GM04503 (cell line): ENCODE data around the gene ZNF197.
"Not testable (repeated sequence)": the region's sequence is repeated elsewhere in the genome, so short reads cannot be mapped to it uniquely, and the experiment has no call there.

Experiments
- DNase-seq: peaks from one replicate; pipeline ENCODE4 v3.0.0-alpha.2; 2012; ENCODE audit warnings: low read depth

The ZNF197 gene

DNA sequence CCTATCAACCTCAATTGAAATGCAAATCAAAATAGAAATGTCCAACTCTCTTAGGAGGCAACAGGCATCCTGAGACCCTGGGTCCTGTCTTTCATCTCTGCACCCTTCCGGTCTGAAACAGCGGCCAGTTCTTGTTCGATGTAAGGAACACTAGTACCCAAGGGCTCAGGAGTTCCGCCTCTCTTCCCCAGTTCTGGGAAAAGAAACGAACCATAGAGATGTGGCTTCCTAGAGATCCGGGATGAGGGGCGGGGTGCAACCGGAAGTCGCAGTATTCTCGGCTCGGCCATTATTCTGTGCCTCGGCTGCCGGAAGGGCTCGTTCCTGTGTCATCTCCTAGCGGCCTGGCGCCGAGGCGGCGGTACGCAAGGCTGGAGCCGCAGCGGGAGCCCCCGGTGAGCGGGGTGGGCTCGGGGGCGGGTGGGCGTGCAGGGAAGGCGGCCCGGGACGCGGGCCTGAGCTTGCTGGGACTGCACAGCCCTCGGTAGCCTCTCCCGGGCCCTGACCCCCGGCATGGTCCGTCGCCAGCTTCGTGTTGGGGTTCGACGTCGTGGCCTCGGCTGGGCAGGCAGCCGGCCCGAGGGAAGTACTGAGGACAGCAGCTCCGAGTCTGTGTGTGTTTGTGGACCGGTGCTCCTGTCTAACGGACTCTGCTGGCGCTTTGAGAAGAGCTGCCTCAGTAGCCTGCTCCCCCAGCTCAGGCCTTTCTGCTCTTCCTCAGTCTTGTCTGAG lies at the start of gene ZNF197:
TSS of gene ZNF197 (plus strand) at position 288 of the 732 bp plus-strand sequence. CDS start 4,119 bp downstream, outside the sequence.
- peak; percentile 63 for DNase-seq

DNA sequence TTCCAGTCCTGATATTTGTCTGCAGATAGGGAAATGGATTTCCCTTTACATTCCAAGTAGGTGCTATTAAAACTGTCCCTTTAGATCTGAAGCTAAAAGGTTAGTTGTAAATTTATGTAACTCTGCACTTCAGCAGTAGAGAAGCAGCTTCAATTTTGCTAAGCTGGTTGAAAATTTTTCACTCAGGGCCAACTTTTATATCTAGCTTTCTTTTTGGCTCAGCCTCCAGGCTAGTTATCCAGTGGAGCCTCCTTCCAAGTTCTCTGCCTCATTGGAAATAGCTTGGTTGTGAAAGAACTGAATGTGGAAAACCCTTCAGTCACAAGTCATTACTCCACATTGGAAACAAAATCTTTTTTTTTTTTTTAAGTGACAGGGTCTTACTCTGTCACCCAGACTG lies 48.2 kb upstream of the ZNF197 start:
- DNase-seq, result no peak

GRCh38 chr3:44577354-44577952 lies 47.4 kb upstream of the ZNF197 start:
- DNase-seq, result not testable (repeated sequence)

DNA sequence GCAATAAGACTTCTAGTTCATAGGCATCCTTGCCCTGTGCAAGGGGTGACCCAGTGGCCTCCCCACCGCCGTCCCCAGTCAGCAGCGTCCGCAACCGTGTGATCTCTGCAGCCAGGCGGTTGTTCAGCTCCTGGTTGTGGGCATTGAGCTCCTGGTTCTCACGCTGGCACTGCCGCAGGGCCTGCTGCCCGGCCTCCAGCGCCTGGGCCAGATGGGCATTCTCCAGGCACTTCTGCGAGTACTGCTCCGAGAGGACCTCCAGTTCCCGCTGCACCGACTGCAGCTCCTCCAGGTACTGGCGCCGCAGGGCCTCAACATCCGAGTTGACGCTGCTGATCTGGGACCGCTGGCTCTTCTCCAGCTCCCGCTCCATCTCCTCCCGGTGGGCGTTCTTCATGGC lies 46.5 kb upstream of the ZNF197 start:
- DNase-seq, result not testable (repeated sequence)

GRCh38 chr3:44578924-44579515 lies 45.8 kb upstream of the ZNF197 start:
- DNase-seq, result not testable (repeated sequence)

GRCh38 chr3:44579749-44580148 lies 45.1 kb upstream of the ZNF197 start:
- not testable (repeated sequence) for DNase-seq

DNA sequence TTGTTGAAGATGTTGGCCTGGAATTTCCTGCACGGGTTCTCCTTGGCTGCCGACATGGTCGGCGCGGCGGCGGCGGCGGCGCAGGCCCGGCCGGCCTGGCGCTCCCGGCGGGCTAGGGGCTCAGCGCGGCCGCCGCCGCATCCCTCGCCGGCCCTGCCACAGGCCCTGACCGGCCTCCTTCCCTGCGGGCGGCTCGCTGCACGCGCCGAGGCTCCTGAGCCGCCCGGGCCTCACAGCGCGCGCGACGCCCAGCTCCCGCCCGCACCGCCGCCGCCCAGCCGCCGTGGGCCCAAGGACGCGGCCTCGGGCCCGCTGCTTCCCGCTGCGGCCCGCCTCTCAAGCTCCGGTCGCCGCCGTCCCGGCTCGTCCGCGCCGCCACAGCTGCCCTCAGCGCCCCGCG lies 43.9 kb upstream of the ZNF197 start:
- not testable (repeated sequence) for DNase-seq

DNA sequence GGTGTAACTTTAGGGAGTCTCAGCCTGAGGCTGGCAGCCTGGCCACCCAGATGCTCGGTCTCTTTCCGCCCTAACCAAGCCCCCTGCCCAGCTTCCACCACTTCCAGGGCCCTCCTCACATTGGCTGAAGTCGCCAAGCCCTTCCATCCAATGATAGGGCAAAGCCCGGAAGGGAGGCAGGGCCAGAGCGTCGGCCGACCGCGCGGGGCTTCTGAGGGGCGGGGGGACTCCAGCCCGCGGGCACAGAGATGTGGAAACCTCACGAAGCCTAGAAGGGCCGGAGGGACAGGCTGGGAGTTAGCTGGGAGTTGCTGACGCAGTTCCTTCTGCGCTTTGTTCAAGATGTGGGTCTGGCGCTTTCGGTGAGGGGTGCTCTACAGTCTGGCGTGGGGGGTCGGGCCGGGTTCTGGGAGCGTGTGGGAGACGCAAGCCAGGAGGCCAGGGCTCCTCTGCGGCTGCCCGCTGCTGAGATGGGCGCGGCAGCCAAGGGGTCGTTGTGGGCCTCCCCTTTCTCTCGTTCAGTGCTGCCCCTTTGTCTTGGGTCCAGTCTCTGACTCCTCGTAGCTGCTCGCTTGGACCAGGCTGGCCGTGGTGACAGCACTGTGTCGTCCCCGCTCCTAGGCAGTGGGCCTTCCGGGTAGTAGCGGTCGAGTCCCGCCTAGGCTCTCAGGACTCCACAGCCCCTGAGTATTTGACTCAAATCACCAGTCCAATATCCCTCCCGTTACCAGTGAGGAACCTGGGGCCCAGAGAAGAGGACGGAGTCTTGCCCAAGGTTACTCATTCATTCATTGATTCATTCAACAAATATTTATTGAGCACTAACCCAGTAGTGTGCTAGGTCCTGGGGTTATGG lies 40.0 kb upstream of the ZNF197 start, which contains the start of gene ZNF660:
TSS of gene ZNF660 (plus strand) at position 319 of the 856 bp plus-strand sequence. CDS start 9,230 bp downstream, outside the sequence.
- DNase-seq, result peak; percentile 8

DNA sequence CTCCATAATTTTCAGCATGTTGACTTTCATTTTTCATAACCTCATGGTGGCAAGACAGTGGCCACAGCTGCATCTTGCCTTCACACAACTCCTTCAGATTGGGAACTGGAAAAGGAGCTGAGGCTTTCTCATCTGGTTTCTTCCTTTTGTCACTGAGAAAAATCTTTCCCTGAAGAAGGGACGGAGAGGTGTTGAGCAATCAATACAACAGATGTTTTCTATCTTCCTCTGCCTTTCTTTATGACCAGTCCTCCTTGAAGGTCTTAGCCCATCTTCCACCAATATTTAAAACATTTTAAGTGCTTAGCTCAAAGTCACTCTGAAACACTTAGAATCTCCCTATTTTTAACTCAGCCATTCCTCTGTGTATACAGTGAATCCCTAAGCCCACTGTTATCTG lies 28.2 kb upstream of the ZNF197 start:
- peak; percentile 7 for DNase-seq

DNA sequence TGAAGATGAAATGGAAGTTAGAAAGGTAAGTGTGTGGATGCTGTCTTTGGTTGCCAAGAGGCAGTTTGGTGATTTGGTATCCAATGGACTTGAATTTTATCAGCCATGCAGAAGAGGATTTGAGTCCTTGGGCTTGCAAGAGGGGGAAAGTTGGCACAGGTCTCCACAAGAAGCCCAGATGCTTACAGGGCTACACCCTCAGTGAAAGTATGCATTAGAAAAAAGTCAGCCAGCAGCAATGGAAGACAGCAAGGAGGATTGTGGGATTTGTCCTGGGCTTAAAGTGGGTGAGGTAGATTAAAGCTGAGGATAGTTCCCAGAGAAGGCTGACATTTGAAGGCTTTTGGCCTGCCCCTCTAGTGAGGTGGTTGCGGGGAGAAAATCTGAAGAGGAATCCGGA lies 23.1 kb upstream of the ZNF197 start:
- no peak for DNase-seq

DNA sequence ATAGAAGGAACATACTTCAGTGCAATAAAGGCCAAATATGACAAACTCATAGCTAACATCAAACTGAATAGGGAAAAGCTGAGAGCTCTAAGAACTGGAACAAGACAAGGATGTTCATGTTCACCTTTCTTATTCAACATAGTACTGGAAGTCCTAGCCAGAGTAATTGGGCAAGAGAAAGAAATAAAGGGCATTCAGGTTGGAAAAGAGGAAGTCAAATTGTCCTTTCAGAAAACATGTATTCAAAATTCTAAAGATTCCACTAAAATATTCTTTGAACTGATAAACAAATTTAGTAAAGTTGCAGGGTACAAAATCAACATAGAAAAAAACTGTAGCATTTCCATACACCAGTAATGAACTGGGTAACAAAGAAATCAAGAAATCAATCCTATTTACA lies 12.2 kb upstream of the ZNF197 start:
- DNase-seq, result no peak

- DNase-seq, result no peak
Measured at GRCh38 chr3:44628716-44629115, 3.9 kb downstream of the ZNF197 start.

DNA sequence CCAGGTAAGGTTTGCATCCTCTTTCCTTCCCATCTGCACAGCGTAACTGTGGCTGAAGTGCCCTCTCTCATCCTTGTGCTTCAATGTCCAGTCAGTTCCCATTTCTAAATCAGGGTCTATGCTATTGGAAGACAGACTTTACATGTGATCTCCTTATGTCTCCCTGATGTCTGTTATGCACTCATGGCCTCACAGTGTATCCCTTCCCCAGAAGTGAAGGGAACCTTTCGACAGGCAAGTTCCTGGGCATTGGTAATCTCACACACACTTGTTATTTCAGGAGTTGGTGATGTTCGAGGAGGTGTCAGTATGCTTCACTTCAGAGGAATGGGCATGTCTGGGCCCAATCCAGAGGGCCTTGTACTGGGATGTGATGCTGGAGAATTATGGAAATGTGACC lies 7.4 kb downstream of the ZNF197 start:
- no peak for DNase-seq

DNA sequence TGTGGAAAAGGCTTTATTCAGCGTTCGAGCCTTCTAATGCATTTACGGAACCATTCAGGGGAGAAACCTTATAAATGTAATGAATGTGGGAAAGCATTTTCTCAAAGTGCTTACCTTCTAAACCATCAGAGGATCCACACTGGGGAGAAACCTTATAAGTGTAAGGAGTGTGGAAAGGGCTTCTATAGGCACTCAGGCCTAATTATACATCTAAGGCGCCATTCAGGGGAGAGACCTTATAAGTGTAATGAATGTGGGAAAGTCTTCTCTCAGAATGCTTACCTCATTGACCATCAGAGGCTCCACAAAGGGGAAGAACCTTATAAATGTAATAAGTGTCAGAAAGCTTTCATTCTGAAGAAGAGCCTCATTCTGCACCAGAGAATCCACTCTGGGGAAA lies 17.5 kb downstream of the ZNF197 start:
- no peak for DNase-seq

- no peak for DNase-seq
Measured at GRCh38 chr3:44643024-44643423, 18.2 kb downstream of the ZNF197 start.

DNA sequence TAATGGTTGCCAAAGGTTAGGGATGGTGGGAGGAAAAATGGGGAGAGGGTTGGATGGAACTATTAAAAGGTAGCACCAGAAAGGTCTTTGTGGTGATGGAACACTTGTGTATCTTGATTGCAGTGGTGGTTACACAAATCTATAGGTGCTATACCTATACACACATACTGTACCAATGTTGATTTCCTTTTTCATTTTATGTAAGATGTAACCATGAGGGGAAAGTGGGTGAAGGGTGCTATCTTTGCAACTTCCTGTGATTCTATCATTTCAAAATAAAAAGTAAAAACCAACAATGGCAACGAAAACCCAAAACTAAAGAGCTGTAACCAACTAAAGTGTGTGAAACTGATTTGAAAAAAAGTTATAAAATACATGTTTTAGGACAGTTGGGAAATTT lies 22.9 kb downstream of the ZNF197 start:
- DNase-seq, result no peak

DNA sequence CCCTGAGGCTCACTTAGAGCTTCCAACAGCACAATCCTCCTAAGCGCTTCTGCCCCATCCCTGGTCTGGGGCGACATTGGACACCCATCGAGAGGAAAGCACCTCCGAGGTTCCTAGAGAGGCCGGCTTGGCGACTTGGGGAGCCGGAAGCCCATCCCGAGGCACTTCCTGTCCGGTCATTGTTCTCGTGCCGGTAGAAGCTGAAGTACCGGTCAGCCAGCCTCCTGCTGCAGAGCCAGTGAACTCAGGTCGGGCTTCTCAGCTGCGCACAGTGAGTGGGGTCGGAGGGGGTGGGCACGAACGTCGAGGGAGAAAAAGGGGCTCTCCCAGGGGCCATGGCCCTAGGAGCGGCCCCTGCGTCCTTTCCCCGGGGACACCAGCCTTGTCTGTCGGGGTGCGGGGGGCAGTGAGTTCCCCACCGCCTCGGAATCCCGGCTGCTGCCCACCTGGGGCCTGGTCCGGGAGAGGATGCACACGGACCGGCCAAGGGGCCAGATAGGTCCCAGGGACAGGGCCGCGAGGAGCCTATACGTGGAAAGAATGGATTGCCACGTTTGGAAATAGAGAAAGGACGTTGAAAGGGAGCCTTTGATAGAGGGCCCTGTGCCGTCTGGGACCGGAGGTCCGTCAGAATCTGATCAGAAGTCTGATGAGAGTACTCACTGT lies 23.9 kb downstream of the ZNF197 start, which contains the start of gene ZNF35:
TSS of gene ZNF35 (plus strand) at position 169 of the 666 bp plus-strand sequence. CDS start 2,336 bp downstream, outside the sequence.
- DNase-seq, result peak; percentile 56

- no peak for DNase-seq
Measured at GRCh38 chr3:44649709-44650108, 24.9 kb downstream of the ZNF197 start.

DNA sequence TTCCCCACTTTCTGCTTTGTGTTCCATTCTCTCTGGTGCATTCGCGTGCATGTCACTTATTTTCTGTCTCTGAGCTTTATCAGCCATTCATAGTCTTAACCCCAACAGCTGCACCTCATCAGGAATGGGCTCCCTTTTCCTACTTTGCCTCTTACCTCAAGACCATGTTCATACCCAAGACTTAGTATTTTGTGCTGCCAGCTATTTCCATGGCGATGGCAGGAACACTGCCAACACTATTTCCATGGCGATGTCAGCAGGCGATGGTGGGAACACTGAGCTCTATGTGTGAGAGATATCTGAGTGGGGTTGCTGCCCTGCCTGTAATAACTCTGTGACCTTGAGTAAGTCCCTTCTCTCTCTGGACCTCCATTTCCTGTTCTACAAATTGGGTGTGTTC lies 29.2 kb downstream of the ZNF197 start:
- DNase-seq, result no peak

DNA sequence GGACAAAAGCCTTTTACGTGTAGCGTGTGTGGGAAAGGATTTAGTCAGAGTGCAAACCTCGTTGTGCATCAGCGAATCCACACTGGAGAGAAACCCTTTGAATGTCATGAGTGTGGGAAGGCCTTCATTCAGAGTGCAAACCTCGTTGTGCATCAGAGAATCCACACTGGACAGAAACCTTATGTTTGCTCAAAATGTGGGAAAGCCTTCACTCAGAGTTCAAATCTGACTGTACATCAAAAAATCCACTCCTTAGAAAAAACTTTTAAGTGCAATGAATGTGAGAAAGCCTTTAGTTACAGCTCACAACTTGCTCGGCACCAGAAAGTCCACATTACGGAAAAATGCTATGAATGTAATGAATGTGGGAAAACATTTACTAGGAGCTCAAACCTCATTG lies 34.2 kb downstream of the ZNF197 start:
- no peak for DNase-seq

- DNase-seq, result no peak
Measured at GRCh38 chr3:44659434-44659833, 34.6 kb downstream of the ZNF197 start.

DNA sequence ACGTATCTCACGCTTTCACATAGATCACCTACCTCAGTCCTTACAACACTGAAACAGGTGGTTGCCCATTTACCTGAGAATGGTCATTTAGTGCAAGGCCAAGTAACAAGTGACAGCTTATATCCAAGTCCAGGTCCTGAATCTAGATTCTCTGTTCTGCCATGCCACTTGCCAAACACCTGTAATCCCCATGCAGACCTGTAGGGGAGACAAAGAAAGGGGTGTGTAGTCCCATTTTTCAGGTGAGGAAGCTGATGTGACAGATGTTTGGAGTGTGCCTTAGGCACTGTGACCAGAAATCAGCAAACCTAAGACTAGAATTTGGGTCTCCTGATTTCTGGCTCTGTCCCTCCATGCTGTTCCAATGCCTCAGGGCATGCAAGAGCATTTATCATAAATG lies 36.4 kb downstream of the ZNF197 start:
- DNase-seq, result no peak
